Measurements from ENCODE around the gene PRKAG2.

DNA sequence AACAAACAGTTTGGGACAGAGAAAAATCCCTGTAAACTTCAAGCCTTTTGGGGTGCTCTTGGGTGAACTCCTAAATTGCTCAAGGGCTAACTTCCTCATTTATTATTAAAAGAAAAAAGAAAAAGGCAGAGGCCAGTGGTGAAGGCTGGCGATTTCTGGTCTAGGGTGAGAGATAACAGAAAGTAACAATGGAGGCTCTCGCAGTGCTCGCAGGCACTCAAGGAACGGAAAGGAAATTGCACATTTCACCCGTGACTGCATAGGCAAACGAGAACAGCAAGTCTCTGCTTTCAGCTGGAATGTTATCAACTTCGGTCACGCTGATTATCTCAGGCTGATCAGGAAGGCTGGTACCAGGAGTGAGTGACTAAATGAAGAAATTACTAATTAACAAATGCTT is 70.7 kb downstream of the PRKAG2 start:
- TF ChIP-seq GATA2 (IDR thresholded peaks at IDR 0.05; ENCODE audit: low read depth, low read length) (no peak), GATA3 (IDR thresholded peaks at IDR 0.05; ENCODE audit: low read depth, low read length) (no peak)

Measured in SH-SY5Y (cell line).